GM19438 (cell line): ENCODE results near the gene LHFPL2.
"Not testable (repeated sequence)": the region's sequence is repeated elsewhere in the genome, so short reads cannot be mapped to it uniquely, and the experiment has no call there.

Experiments used
- ATAC-seq: cut with Tn5 transposase; IDR thresholded peaks from one replicate; pipeline ENCODE4 v1.9.1; 2021; ENCODE audit warnings: low read depth; ENCODE audit not compliant: unreplicated experiment

The LHFPL2 gene, protein sequence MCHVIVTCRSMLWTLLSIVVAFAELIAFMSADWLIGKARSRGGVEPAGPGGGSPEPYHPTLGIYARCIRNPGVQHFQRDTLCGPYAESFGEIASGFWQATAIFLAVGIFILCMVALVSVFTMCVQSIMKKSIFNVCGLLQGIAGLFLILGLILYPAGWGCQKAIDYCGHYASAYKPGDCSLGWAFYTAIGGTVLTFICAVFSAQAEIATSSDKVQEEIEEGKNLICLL

DNA sequence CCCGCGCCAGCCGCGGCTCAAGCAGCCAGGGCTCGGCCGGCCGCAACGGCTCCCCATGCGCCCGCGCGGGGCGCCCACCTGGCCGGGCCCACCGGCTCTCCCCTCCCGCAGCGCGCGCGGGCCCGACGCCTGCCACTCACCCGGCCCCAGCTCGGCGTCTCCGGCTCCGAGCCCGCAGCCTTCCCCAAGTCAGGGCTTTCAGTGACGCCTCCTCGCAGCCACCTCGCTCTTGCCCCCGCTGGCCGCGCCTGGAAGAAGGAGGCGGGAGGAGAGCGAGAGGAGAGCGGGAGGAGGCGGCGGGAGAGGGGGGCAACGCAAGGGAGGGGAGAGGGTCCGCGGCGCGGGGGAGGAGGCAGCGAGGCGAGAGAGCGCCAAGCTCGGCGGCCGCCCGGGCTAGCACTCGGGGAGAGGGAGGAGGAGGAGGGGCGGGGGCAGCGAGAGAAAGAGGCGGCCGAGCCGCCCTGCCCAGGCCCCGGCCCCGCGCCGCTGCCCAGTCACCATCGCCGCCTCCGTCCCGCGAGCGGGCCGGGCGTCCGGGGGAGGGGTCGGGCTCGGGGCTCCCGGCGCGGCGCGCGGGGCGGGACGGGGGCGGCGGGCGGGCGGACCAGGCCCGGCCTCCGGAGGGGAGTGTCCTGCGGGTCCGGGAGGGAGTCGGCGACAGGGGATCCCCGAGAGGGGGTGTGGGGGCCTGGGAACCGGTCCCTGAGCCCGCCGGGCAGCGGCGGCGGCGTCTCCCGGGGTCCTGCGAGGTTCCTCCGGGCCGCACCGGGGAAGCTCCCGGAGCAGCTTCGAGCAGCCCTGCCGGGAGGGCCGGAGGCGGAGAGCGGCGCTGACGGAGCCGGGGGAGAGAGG is at the start of gene LHFPL2:
TSS of gene LHFPL2 (minus strand) at position 414 of the 852 bp plus-strand sequence. CDS start 138,559 bp downstream, outside the sequence.
- ATAC-seq = peak; percentile 38

DNA sequence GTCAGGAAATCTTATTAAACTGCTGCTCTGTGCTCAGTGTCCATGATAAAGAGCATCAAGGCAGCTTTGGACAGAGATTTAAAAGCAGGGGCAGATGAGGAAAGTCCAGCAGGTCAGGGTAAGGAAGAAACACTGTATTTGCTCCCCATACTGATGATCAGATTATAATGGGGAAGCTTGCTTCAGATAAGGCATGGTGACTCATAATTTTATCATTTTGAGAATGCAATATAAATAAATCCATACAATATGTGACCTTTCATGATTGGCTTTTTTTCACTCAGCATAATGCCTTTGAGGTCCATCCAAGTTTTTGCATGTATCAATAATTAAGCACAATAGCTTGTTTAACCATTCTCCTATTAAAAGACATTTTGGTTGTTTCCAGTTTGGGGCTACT is 48.1 kb upstream of the LHFPL2 start:
- ATAC-seq = no peak

DNA sequence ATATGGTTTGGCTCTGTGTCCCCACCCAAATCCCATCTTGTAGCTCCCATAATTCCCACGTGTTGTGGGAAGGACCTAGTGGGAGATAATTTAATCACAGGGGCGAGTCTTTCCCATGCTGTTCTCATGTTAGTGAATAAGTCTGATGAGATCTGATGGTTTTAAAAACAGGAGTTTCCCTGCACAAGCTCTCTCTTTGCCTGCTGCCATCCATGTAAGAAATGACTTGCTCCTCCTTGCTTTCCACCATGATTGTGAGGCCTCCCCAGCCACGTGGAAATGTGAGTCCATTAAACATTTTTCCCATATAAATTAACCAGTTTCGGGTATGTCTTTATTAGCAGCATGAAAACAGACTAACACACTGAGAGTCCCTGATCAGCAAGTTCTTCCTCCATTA is 47.5 kb upstream of the LHFPL2 start:
- ATAC-seq = not testable (repeated sequence)

DNA sequence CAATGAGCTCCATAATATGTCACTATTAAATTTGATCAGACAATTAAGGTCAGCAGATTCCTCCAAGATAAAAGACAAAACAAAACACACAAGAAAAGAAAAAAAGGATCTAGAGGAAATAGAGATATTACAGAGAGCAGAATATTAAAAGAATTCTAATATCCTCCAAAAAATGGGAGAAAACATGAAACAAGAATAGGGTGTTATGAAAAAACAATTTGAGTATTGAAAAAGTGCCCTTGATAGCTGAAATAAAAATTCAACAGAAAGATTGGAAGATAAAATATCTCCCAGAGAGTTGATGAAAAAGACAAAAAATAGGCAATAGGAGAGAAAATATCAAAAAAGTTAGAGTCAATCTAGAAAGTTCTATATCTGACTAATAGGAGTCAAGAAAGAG is 44.8 kb upstream of the LHFPL2 start:
- ATAC-seq = no peak

DNA sequence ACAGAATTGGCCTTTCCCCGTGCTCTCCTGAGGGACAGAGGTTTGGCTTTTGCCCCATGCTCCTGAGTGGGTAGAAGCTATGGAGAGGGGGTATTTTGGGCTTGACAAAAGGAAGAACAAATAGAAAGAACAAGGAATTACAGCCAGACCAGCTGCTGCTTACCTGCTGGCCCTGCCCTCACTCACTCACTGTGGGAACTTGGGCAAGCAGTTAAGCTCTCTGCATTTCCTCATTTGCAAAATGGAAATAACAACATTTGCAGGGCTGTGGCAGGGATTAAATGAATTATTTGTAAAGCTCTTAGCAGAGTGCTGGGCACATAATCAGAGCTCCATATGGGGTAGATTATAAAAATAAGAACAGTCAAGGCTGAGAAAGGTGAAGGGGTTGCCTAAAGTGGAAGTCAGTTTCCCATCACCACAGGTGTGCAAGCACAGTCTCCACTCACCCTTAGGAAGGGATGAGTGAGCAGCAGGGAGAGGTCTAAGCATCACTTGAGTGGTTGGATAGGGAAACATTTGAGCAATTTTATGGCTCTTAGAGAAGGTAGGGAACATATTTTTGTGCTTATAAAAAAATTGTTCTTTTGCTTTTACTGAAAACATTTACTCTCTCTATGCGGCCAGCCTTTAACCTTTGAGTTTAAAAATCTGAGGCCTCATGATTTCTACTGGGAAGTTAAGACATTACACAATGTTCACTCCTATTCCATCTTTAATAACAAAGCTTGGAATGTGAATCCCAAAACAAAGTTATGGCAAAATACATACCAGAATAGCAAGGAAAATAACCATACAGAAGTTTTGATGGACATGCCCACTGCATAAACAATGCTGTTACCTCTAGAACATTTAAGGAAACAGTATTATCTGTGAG is 42.8 kb upstream of the LHFPL2 start:
- ATAC-seq = no peak

DNA sequence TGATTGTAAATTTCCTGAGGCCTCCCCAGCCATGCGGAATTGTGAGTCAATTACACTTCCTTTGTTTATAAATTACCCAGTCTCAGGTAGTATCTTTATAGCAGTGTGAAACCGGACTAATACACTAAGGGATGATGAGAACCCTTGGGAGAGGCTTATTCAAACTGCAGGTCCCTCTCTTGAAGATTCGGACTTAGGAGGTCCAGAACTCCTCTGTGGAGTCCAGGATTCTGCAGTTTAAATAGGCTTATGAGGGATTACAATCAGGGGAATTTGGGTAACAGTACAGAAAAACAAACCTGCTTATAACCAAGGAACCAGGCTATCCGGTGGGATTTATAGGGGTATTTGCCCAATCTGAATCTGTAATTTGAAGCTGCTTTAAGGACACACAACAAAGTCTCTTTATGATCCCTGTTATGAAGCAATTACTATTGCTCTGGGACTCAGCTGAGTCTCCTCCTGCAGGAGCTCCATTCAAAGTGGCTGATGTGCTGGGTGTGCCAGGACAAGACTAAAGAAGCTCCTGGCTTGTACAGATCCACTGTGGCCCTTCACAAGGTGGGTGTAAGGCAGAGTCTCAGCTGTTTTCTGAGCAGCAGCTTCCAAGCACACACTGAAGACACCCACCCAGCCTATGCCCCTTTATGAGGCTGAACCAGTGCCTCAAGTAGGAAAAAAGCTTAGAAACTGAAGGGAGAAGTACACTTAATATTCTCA is 41.8 kb upstream of the LHFPL2 start:
- ATAC-seq = no peak

DNA sequence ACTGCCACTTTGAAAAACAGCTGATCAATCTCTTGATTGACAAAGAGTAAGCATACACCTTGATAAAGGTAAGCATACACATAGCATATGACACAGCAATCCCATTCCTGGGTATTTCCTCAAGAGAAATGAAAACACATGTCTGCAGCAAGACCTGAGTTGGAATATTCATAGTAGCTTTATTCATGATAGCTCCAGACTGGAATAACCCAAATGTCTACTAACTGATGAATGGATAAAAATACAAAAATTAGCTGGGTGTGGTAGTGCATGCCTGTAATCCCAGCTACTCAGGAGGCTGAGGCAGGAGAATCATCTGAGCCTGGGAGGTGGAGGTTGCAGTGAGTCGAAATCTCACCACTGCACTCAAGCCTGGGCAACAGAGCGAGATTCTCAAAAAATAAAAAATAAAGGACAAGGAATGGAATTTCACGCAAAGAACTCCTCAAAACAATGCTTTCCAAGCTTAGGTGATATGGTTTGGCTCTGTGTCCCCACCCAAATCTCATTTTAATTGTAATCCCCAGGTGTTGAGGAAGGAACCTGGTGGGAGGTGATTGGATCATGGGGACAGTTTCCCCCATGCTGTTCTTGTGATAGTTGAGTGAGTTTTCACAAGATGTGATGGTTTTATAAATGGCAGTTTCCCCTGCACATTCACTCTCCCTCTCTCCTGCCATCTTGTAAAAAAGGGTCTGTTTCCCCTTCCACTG is 41.1 kb upstream of the LHFPL2 start:
- no peak for ATAC-seq

DNA sequence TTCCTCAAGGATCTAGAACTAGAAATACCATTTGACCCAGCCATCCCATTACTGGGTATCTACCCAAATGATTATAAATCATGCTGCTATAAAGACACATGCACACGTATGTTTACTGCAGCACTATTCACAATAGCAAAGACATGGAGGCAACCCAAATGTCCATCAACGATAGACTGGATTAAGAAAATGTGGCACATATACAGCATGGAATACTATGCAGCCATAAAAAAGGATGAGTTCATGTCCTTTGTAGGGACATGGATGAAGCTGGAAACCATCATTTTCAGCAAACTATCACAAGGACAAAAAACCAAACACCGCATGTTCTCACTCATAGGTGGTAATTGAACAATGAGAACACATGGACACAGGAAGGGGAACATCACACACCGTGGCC is 38.9 kb upstream of the LHFPL2 start:
- not testable (repeated sequence) for ATAC-seq

DNA sequence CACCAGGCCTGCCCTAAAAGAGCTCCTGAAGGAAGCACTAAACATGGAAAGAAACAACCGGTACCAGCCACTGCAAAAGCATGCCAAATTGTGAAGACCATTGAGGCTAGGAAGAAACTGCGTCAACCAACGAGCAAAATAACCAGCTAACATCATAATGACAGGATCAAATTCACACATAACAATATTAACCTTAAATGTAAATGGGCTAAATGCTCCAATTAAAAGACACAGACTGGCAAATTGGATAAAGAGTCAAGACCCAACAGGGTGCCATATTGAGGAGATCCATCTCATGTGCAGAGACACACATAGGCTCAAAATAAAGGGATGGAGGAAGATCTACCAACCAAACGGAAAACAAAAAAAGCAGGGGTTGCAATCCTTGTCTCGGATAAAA is 35.3 kb upstream of the LHFPL2 start:
- ATAC-seq = not testable (repeated sequence)

DNA sequence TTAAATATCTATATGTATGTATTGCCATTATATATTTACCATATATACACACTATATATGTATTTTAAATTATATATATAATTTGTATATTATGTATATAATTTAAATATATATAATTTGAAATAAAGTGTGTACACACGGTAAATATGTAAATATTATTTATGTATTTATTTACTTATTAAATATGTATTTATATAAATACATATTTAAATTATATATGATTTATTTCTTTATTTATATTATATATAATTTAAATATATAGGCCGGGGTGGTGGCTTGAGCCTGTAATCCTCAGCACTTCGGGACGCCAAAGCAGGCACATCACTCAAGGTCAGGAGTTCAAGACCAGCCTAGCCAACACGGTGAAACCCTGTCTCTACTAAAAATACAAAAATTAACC is 31.3 kb upstream of the LHFPL2 start:
- ATAC-seq = no peak

DNA sequence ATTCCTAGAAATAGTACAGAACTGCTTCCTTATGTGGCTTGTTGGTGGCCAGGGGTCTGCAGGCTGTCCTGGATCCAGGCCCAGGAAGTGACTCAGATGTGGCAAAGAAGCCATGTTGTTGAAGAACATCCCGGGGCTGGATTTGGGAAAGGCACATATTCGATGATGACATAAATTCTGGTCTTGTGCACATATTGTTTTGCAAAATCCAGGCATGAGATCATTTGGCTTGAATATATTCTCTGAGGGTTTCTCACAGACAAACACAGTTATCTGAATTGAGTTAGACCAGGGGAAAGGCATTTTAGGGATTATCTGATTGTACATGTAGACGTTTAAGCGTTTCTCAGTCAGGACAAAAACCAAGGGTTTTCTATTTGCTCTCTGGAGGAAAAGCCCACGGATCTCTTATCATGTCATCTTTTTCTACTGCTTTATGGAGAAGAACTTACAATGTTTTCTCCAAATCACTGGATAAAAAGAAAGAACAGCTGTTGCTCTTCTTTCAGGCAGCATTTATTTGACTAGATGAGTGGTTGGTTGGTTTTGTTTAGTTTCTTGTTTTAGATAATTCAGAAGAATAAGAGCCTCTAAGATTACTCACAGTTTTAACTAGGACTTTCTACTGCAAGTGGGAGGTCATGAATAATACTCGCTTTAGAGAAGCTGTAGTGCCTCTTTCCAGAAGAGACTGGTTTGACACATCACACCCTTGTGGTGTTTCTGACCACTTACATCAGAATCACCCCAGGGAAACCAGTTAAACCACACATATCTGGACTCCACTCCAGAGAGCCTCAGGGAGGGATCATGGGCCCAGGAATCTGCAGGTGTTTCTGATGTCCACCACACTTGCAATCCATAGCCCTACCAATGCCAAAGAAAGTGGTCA is 29.5 kb upstream of the LHFPL2 start:
- no peak for ATAC-seq

DNA sequence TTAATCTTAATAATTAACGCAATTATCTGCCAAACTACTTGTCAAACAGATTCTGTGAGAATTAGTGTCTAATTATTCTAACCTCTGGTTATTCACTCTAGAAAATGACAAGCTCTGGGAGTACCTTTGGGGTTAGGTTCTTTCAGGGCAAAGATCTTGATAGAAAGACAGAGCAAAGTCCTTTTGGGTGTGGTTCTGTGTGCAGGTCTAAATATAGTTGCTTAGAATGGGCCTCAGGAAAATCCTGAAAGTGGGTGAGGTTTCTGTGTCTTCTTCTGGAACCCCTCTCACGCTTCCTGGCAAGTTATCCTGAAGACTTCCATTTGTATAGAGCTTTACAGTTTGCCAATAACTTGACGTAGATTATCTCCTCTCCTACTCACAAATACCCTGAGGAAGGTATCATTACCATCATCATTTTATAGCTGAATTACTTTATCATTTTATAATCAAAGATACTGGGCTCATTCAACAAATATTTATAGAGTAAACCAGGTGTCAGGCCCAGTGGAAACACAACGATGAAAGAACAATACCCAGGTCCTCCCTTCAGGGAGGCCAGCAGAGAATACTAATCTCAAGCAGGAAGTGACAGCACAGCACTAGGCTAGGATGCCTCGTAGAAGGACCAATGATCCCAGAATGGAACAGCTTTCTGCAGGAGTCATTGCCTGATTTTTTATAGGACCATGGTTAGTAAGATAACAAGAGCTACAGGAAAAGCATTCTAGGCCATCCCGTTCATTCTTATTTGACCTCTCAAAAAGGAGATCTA is 27.6 kb upstream of the LHFPL2 start:
- no peak for ATAC-seq

DNA sequence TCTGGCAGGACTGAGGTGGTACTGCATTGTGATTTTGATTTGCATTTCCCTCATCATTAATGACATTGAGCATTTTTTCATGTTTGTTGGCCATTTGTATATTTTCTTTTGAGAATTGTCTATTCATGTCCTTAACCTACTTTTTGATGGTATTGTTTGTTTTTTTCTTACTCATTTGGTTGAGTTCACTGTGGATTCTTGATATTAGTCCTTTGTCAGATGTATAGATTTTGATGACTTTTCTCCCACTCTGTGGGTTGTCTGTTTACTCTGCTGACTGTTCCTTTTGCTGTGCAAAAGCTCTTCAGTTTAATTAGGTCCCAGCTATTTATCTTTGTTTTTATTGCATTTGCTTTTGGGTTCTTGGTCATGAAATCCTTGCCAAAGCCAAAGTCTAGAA is 25.3 kb upstream of the LHFPL2 start:
- ATAC-seq = not testable (repeated sequence)

DNA sequence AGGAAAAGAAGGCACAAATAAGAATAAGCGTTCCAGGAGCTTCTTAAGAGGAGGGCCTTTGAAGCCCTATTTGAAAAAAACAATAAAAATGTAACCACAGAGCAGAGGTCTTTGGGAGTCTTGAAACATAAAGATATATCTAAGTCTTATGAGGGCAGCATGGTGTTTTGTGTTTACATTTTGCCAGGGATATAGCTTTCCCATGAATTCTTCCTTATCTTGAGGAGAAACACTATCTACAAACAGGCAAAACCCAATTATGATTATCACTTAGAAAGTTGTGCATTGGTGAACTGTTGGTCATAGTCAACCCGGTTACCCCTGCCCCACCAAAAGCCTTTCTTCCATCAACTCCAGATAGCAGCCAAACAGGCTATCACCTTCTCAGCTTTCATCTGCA is 23.6 kb upstream of the LHFPL2 start:
- ATAC-seq = no peak

DNA sequence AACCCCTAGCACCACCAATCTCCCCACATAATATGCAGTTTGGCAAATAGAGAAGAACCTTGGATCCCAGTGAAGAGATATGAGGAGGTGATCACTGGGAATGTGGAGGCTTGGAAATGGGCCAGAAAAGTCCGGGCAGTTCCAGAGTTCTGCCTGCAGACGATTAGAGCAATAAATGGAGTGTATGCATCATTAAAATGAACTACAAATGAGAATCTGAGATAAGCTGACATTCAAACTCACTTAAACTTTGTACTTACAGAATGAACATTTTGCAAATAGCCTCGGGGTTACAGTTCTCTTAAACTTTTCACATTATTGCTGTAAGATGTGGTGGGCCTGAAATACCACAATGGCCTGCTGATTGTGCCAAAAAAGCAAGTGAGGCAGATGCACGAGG is 23.0 kb upstream of the LHFPL2 start:
- no peak for ATAC-seq

DNA sequence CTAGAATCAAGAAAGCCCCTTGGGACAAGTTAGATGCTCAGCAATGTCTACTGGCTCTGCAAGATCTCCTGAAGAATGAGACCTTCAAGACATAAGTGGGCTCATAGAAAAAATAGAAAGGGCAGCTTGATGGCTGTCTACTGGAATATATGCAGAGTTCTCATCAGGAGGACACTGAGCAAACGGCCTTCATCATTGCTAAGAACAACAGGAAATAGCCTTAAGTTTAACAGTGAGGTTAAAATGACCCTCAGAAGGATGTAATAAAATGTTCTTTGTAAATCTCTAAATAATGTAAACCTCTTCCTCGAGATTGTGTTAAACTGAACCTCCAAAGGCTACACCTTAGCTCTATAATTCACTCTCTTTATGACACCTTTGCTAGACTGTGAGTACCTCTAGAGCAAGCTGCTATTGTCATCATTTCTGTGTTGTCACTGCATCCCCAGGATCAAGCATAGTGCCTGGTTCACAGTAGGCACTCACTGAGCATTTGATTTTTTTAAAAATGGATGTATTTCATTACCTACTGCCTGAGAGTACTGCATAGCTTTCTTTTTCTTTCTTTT is 22.2 kb upstream of the LHFPL2 start:
- ATAC-seq = no peak

DNA sequence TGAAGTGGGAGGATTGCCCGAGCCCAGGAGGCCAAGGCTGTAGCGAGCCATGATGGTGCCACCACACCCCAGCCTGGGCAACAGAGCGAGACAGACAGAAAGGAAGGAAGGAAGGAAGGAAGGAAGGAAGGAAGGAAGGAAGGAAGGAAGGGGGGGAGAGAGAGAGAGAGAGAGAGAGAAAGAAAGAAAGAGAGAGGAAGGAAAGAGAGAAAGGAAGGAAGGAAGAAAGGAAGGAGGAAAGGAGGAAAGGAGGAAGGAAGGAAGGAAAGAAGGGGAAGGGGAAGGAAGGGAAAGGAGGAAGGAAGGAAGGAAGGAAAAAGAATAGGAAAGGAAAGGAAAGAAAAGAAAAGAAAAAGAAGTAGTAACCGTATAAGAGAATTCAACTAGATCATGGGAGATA is 20.8 kb upstream of the LHFPL2 start:
- no peak for ATAC-seq
